ENCODE results near the gene MINDY4.

MINDY4 gene

GRCh38 chr7:30879139-30880124, 108.2 kb downstream of the MINDY4 start:
- DNase-seq (ENCODE audit: low spot score) = no peak

GRCh38 chr7:30880125-30880720, 109.0 kb downstream of the MINDY4 start:
- DNase-seq (ENCODE audit: low spot score) = no peak

GRCh38 chr7:30880941-30881340, 109.7 kb downstream of the MINDY4 start:
- DNase-seq (ENCODE audit: low spot score) = no peak

- DNase-seq (ENCODE audit: low spot score) = no peak
These were observed 110.2 kb downstream of the MINDY4 start for GRCh38 chr7:30881448-30881847.

- DNase-seq (ENCODE audit: low spot score) = no peak
These were observed 113.7 kb downstream of the MINDY4 start for GRCh38 chr7:30884881-30885280.

GRCh38 chr7:30886608-30887011, 115.4 kb downstream of the MINDY4 start:
- DNase-seq (ENCODE audit: low spot score) = no peak

GRCh38 chr7:30887464-30887872, 116.3 kb downstream of the MINDY4 start:
- DNase-seq (ENCODE audit: low spot score) = no peak

GRCh38 chr7:30888747-30889146, 117.5 kb downstream of the MINDY4 start:
- peak; percentile 25 for DNase-seq (ENCODE audit: low spot score)

- no peak for DNase-seq (ENCODE audit: low spot score)
These were observed 119.0 kb downstream of the MINDY4 start for GRCh38 chr7:30890226-30890625.

GRCh38 chr7:30893357-30893756, 122.1 kb downstream of the MINDY4 start:
- DNase-seq (ENCODE audit: low spot score) = no peak

- no peak for DNase-seq (ENCODE audit: low spot score)
These were observed 122.8 kb downstream of the MINDY4 start for GRCh38 chr7:30894009-30894408.

GRCh38 chr7:30894866-30895605, 123.8 kb downstream of the MINDY4 start:
- DNase-seq (ENCODE audit: low spot score) = no peak

- DNase-seq (ENCODE audit: low spot score) = no peak
These were observed 124.8 kb downstream of the MINDY4 start for GRCh38 chr7:30896036-30896435.

GRCh38 chr7:30896783-30897637, 125.8 kb downstream of the MINDY4 start:
- DNase-seq (ENCODE audit: low spot score) = no peak

GRCh38 chr7:30897770-30898169, 126.6 kb downstream of the MINDY4 start:
- DNase-seq (ENCODE audit: low spot score) = no peak

- DNase-seq (ENCODE audit: low spot score) = no peak
These were observed 127.2 kb downstream of the MINDY4 start for GRCh38 chr7:30898411-30898810.

- DNase-seq (ENCODE audit: low spot score) = no peak
These were observed 127.8 kb downstream of the MINDY4 start for GRCh38 chr7:30899066-30899465.

- DNase-seq (ENCODE audit: low spot score) = no peak
These were observed 128.4 kb downstream of the MINDY4 start for GRCh38 chr7:30899630-30900029.

- no peak for DNase-seq (ENCODE audit: low spot score)
These were observed 128.8 kb downstream of the MINDY4 start for GRCh38 chr7:30900053-30900452.

- DNase-seq (ENCODE audit: low spot score) = no peak
These were observed 129.7 kb downstream of the MINDY4 start for GRCh38 chr7:30900803-30901362.

- no peak for DNase-seq (ENCODE audit: low spot score)
These were observed 130.6 kb downstream of the MINDY4 start for GRCh38 chr7:30901856-30902255.
